Nephron progenitor cell (in vitro differentiated cells): ENCODE measurements around the gene B3GAT1.

Experiments used
- DNase-seq: peaks from one replicate; pipeline ENCODE4 v3.0.0; 2021
- H3K27ac Mint-ChIP-seq: 2 replicates; pipeline ENCODE4 v1.8.0; 2021; ENCODE audit warnings: mild to moderate bottlenecking, moderate library complexity, mixed read lengths
- H3K27me3 Mint-ChIP-seq: 2 replicates; pipeline ENCODE4 v1.8.0; 2021; ENCODE audit warnings: mild to moderate bottlenecking, low read depth, mixed read lengths; ENCODE audit not compliant: poor library complexity
- H3K36me3 Mint-ChIP-seq: 2 replicates; pipeline ENCODE4 v1.8.0; 2021; ENCODE audit warnings: low read depth, mixed read lengths
- H3K4me1 Mint-ChIP-seq: 2 replicates; pipeline ENCODE4 v1.8.0; 2021; ENCODE audit warnings: mixed read lengths
- H3K4me3 Mint-ChIP-seq: 2 replicates; pipeline ENCODE4 v1.8.0; 2021; ENCODE audit warnings: mild to moderate bottlenecking, moderate library complexity, mixed read lengths
- H3K9me3 Mint-ChIP-seq: 2 replicates; pipeline ENCODE4 v1.8.0; 2021; ENCODE audit warnings: mild to moderate bottlenecking, moderate library complexity, mixed read lengths
- CTCF ChIP-seq: fragments of 200-600 bp; sonication (generic); IDR thresholded peaks from 2 replicates; pipeline ENCODE4 v1.5.0; 2021; ENCODE audit warnings: antibody characterized with exemption

The B3GAT1 gene

GRCh38 chr11:134455516-134455915 is 43.5 kb upstream of the B3GAT1 start:
- no peak overlapping the region for H3K27ac Mint-ChIP-seq
- no peak for TF ChIP-seq CTCF
- peaks cover 23% of the 10 kb centered on the region for H3K9me3 Mint-ChIP-seq
- H3K4me1 Mint-ChIP-seq, result no peaks in the 10 kb centered on the region
- no peak for DNase-seq
- no peak overlapping the region for H3K4me3 Mint-ChIP-seq
- peaks cover 24% of the 10 kb centered on the region for H3K27me3 Mint-ChIP-seq
- H3K36me3 Mint-ChIP-seq, result no peaks in the 10 kb centered on the region

- TF ChIP-seq CTCF, result no peak
- Mint-ChIP-seq H3K4me3 (no peak overlapping the region), H3K27me3 (peaks cover 19% of the 10 kb centered on the region), H3K9me3 (peaks cover 23% of the 10 kb centered on the region), H3K27ac (no peak overlapping the region), H3K4me1 (no peaks in the 10 kb centered on the region), H3K36me3 (no peaks in the 10 kb centered on the region)
- DNase-seq, result no peak
Measured at GRCh38 chr11:134454146-134454690, 42.2 kb upstream of the B3GAT1 start.

- Mint-ChIP-seq H3K4me1 (no peaks in the 10 kb centered on the region), H3K9me3 (peaks cover 23% of the 10 kb centered on the region), H3K27me3 (peaks cover 15% of the 10 kb centered on the region), H3K27ac (no peak overlapping the region), H3K4me3 (no peak overlapping the region), H3K36me3 (no peaks in the 10 kb centered on the region)
- no peak for DNase-seq
- no peak for TF ChIP-seq CTCF
Measured at GRCh38 chr11:134453441-134453840, 41.4 kb upstream of the B3GAT1 start.

DNA sequence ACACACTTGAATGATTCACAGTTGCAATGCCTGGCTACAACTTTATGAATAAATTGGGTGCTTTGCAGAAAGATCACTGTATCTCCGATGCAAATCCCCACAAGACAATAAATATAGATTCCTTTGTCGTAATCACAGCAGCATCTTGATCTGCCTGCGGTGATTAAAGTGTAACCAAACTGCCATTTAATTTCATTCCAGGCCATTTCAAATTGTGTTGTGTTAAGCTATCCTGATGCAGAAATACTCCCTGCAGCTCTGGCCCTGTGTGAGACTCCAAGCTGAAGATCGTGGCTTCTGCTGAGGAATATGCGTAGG is 40.8 kb upstream of the B3GAT1 start:
- Mint-ChIP-seq H3K9me3 (peaks cover 17% of the 10 kb centered on the region), H3K4me1 (no peaks in the 10 kb centered on the region), H3K27me3 (peaks cover 15% of the 10 kb centered on the region), H3K27ac (no peak overlapping the region), H3K36me3 (no peaks in the 10 kb centered on the region), H3K4me3 (no peak overlapping the region)
- DNase-seq, result no peak
- TF ChIP-seq CTCF, result no peak

DNA sequence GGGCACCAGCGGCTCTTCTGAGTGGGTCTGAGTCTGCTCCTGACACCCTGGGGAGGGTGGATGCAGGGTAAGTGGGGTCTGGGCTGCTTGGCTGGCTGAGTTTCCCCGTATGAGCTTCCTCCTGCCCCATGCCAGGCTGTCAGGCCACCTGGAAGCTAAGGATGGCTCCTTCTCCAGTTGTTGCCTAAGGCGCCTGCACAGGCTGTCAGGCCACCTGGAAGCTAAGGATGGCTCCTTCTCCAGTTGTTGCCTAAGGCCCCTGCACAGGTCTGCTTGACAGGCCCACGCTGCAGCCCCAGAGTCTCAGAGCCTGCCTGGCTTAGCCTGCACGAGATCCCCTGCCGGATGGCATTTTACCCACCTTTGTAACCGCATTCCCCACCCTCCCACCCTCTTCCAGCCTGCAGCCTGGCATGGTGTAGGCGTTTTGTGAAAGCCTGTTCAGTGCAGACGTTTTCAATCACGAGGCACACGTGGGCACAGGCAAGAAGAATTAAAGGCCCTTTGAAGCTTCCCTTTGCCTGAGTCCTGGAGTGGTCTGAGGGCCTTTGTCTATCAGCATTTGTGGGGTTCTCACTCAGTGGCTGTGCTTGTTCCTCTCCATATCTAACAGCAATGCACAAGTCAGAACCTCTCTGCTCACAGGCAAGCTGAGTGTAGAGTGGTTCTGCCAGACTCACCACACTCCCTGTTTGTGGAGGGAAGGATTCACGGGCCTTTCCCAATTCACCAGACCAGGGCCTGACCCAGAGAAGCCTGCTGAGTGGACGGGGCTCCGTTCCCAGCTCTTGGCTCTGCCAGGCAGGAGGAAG is 40.2 kb upstream of the B3GAT1 start:
- no peaks in the 10 kb centered on the region for H3K36me3 Mint-ChIP-seq
- peaks cover 15% of the 10 kb centered on the region for H3K27me3 Mint-ChIP-seq
- no peak overlapping the region for H3K27ac Mint-ChIP-seq
- H3K4me3 Mint-ChIP-seq, result no peak overlapping the region
- TF ChIP-seq CTCF, result no peak
- DNase-seq, result no peak
- H3K4me1 Mint-ChIP-seq, result no peaks in the 10 kb centered on the region
- peaks cover 11% of the 10 kb centered on the region for H3K9me3 Mint-ChIP-seq

DNA sequence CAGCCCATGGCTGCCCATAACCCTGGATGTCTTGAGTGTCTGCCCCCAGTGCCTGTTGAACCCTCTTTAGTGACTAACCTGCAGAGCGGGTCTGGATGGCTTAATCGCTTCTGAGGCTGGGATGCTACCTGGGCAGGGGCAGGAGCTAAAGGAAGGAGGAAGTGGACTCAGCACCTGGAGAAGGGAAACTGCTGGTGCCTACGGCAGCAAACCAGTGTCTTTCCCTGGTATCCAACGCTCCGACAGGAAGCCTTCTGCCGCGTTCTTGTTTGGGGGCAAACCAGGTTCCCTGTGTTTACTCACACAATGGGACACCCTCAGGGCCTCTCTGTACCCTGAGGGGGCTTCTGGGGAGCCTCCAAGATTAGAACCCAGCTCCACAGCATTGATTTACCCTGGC is 38.1 kb upstream of the B3GAT1 start:
- H3K4me3 Mint-ChIP-seq, result no peak overlapping the region
- no peaks in the 10 kb centered on the region for H3K36me3 Mint-ChIP-seq
- no peak overlapping the region for H3K27ac Mint-ChIP-seq
- no peak for TF ChIP-seq CTCF
- no peaks in the 10 kb centered on the region for H3K4me1 Mint-ChIP-seq
- H3K9me3 Mint-ChIP-seq, result no peaks in the 10 kb centered on the region
- DNase-seq, result no peak
- H3K27me3 Mint-ChIP-seq, result peaks cover 21% of the 10 kb centered on the region
